Stimulated activated CD8-positive, alpha-beta memory T cell treated with anti-CD3 and anti-CD28 coated beads, Interleukin-12 subunit alpha, Interleukin-12 subunit beta, amount 100 ng/mL, for 24 hours (primary cell): Measurements from ENCODE around the gene NME4.

Experiments
- DNase-seq: peaks from one replicate; pipeline ENCODE4 v3.0.0-alpha.2; 2020; ENCODE audit errors: extremely low read depth

Gene NME4

DNA sequence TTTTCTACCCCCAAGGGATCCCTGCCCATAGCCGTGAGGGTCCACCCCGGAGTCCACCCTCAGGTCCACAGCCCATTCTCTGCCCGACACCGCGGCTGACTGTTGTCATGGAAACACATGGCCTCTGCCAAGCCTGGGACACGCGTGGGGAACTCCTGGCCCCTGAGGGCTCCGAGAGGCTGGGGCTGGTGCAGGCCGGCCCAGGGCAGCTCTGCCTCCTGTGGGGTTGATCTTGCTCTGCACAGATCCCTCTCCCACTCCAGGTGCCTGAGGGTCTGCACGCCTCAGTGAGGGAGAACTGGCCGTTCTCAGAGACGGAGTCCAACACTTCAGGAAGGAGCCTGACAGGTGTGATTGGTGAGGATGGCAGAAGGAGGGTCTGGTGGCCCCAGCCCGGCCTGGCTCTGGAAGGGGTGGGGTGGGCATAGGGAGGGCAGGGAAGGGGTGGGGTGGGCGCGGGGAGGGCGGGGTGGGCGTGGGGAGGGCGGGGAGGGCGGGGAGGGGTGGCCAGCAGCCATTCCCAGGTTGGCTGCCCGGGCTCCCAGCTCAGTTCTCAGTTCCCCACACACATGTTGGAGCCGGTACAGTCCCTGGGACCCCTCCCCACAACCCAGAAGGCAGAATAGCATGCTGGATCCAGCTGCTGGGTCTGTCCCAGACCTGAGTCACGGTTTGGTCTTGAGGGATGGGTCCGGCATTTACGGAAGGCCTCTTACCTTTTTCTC is 33.1 kb upstream of the NME4 start:
- no peak for DNase-seq

DNA sequence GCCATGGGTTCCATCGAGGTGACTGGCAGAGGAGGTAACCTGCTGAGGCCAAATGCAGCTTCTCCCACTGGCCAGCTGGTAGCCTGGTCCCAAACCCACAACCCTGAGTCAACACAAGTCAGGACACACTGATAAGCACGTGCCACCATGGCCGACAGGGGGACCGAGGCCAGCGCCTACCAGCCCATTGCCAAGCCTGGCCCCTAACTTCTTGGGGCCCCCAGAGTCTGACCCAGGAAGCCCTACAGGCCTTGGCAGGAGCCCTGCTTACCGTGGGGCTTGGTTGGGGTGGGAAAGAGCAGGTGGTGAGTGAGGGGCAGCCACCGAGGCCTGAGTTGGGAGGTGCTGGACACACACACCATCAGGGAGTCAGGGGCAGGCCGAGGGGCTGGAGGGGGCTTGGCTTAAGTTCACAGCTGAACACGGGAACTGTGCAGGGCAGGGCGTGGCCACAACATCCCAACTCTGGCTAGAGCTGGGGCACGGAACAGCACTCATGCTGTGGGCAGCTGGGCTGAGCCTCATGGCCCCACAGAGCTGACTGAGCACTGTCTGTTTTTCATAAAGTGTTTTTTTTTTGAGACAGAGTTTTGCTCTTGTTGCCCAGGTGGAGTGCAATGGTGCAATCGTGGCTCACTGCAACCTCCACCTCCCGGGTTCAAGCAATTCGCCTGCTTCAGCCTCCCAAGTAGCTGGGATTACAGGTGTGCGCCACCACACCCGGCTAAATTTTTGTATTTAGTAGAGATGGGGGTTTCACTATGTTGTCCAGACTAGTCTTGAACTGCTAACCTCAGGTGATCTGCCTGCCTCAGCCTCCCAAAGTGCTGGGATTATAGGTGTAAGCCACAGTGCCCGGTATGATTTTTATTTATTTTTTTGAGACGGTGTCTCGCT is 32.2 kb upstream of the NME4 start:
- DNase-seq: no peak

DNA sequence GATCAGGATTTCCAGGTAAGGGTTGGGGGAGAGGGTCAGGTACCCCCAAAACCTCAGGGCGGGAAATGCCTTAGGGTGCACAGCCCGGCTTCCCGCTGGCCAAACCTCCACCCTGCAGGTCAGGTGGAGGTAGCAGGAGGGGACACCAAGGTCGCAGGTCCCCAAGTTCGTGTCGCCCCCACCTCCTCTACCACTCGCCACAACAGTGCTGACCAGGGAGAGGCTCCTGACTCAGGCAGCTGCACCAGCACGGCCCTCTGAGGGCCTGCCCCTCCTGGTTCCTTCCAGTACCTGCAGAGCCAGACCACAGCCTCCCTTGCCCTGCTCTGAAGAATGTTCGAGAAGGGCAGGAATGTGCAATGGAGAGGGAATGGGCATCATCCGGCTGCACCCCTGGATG is 30.5 kb upstream of the NME4 start:
- no peak for DNase-seq

DNA sequence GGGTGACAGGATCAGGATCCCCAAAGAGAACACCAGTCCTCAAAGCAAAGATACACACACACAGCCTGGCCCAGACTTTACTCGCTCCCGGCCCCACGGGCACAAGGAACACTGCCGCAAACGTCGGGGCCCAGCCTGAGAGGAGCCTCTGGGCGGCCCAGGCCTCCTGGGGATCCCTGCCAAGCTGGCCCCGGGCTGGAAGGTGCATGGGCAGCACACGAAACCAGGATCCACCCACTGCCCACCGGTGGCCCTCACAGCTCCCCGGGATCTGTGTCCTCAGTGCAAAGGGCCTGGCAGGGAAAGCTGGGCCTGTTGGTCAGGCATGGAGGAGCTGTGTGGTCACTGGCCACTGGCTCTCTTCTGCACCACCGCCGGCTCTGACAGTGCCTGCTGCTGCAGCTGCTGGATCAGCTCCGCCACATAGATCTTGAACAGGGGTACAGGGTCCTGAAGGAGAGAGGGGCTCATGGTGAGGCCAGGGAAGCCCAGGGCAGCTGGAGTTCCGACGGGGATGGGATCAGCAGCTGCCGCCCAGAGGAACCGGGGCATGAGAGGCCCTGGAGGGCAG is 29.6 kb upstream of the NME4 start:
- DNase-seq: no peak

DNA sequence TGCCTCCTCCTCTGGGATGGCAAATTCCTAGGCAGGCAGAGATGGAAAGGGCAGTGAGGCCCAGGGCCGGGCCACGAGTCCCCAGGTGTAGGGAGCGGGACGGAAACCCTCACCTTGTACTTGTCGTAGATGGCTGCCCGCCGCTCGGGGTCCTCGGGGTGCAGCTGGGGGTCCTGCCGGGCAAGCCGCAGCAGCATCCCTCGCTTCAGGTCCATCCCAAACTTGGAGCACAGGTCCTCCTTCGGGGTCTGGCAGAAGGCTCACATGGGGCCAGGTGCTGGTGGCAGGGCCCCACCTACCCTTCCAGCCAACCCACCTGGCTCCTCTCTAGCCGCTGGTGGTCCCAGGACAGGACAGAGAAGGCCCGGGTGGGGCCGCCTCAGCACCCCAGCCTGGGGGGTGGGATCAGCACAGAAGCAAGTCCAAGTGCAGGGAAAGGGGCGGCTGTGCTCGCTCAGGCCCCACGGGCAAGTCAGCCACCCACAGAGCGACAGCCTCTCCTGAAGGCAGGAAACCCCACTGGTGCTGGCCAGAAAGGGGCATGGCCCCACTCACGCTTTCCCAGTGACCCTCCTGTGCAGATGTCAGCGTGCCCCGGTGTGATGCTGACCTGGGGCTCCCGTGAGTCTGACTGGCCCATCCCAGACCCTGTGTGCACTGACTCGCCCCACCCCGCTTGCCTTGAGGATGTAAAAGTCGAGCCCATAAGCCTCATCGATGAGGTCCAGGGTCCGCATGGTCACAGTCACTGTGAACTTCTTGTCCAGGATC is 28.4 kb upstream of the NME4 start:
- DNase-seq: no peak

DNA sequence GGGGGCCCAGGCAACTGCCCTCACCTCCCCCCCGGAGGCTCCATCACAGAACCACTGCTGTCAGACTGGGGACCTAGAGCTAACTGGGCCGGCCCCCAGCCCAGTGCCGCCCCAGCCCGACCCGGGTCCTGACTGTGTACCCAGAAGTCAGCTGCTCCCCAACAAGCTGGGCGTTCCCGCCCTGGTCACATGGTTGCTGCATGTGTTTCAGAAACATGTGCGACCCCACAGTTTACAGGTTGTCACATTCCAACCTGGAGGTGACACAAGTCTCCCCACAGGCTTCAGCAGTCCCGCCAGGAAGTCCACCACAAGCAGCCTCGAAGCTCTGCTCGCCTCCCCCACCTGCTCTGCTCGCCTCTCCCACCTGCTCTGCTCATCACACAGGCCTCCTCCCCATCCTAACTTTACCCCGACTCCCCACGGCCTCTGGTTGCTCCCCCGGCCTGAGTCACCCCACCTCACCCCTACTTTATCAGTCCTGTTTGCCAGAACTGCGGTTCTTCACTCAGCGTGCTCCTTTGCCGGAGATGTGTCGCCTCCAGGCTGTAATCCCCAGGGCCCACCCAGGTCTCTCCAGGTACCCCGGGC is 27.6 kb upstream of the NME4 start:
- DNase-seq: no peak

DNA sequence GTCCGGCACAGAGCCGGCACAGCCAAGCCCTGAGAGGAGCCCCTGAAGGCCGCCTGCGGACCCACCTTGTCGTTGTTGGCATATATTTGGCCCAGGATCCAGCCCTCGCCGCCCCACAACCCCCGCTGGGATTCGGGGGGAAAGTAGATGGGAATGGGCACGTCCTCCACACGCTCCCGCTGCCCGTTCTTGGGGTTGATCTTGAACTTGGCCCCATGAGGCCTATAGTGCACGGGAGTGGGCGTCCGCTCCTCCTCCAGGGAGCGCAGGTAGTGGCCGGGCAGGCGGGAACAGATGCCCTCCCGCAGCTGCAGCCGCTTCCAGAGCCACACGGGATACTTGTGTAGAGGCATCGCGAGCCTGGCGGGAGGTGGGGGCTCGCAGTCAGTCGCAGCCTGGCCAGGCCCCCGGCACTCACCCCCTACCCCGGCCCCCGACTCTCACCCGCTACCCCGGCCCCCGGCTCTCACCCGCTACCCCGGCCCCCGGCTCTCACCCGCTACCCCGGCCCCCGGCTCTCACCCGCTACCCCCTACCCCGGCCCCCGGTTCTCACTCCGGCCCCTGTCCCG is 27.0 kb upstream of the NME4 start:
- DNase-seq: no peak

DNA sequence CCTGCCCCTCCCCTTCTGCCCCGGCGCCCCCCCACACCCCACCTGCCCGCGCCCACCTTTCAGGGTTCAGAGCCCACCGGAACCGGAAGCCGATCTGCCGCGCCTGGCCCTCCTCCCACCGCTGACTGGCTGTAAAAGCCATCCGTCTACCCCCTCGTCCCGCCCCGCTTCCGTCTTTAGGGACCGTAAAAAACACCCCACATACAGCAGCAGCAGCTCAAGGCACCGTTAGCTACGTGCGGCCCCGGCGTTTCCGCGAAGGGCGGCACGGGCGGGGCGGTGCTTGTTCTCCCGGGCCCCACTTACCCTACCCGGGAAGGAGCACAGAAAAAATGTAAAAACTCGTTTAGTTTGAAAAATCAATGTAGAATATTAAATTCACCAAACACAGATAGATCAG is 26.6 kb upstream of the NME4 start, which contains the start of gene MRPL28:
TSS of gene MRPL28 (minus strand) at position 96 of the 400 bp plus-strand sequence. CDS start 320 bp downstream, outside the sequence.
- peak; percentile 81 for DNase-seq

DNA sequence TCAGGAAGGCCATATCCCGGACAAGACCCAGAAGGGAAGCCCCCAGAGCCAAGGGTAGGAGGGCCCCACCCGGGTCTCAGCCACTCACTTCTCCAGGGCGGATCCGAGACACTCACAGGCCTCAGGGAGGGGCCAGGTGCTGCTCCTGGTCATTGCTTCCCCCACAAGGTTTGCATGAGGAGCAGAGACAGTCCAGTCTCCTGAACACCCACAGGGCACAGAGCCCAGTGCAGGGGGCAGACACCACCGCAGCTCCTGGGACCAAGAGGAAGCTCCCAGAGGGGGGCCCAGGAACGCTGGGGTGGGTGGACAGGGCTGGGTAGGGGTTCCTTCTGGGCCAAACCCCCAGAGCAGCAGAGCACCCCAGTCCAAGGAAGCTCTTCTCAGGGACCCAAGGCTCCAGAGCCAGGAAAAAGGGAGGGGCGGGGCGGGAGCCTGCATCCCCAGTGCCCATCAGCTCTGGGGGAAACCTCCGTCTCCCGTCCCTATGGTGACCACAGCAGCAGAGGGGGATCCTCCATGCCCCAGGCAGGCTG is 26.0 kb upstream of the NME4 start:
- DNase-seq: no peak

DNA sequence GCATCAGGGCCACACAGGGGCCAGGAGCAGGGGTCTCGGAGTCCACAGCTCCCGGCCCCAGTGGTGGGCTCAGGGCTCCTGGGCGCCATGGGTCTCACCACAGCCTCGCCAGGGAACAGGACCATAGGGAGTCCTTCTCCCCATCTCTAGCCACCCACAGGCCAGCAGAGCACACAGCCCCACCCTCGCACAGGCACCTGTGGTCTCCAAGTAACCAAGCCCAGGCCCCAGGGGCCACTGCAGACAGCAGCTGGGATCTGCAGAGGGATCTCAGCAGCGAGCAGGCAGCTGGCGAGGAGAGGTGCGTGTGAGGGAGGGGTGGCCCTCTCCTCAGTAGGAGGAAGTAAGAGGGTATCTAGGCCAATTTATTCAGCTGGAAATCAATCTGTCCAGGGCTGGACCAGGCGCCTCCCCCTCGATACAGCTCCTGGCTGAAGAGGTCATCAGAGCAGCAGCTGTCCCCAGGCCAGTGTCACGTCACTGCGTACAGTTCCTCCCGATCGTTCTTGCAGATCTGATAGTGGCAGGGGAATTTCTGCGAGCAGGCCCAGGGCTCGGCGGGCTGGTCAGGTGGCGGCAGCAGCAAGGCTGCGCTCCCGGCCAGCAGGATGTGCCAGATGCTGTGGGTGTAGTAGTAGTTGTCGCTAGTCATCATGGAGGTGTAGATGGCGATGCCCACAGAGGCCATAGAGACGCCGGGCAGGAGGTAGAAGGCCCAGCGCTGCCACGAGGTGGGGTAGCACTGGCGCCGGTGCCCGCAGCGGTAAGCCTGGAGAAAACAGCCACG is 25.3 kb upstream of the NME4 start:
- DNase-seq: no peak

DNA sequence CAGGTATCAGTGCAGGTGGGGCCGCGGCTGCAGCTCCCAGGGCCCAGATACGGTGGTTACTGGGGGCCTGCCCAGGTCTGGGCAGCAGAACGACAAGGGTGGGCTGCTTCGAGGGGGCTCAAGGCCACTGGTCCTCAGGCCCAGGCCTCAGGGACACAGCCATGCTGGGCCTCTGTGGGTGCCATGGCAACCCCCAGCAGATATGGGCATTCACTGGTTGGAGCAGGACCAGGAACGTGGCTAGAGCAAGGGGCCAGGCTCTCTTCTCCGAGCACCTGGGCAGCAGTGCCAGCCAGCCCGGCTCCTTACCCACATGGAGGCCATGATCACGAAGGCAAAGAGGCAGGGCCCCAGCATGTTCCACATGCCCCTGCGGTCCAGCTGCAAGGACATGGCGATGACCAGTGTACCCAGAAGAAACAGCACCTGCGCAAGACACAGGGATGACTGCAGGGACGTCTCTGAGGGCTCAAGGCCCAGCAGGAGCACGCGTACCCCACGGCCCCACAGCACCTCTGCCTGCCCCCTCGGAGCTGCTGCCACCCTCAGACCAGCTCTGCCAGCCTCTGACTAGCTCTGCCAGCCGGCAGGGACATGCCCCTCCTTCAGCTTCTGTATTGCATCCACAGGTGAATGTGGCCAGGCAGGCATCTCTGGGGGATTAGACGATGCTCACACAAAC is 24.6 kb upstream of the NME4 start:
- DNase-seq: no peak

DNA sequence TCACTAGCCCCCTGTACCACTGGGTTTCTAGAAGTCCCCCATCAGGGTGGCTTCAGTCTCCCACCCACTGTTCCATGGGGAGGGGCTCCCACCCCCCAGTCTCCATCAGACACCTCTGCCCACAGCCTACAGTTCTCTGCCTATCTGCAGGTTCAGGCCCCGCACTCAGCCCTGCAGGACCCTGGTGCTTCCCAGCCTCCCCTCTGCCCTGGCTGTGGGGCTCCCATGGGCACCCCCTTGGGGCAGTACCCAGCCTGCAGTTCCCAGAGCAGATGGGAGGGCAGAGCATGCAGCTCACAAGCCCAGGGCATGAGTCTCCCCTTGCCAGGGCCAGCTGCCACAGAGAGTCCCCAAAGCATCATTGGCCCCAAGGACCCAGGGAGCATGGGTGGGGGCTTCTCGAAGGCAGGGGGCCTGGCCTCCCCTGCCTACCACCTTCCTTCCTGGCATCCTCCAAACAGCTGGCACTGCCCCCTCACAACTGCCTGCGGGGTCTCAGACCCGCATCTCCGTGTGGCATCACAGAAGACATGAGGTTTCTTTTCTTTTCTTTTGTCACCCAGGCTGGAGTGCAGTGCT is 23.9 kb upstream of the NME4 start:
- no peak for DNase-seq

DNA sequence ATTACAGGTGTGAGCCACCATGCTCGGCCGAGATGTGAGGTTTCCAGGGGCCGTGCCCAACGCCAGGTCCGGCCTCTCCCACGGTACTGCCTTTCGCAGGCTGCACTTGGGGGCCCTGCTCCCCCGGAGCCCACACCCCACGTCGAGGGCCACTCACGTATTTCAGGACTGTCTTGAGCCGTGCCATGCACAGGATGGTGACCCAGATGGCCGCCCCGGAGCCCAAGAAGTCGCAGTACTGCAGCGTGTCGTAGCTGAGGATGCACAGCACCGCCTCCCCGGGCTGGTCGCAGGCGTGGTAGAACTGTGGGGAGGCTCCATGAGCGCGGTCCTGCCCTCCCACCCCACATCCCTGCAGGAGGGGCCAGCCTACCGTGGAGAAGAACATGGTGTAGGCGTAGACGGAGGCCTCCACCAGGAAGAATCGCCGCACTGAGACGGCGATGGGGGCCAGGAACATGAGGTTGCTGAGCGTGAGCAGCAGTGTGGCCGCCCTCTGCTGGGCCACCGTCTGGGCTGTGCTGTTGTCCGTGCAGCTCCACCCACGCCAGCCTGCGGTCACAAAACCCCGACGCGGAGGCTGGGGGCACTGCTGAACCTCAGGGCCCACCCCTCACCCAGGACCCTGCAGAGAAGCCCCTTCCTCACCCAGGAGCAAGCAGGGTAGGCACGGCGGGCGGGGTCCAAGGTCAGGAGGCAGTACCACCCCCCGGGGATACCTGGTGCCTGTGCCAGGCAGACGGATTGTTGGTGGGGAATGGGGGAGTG is 23.0 kb upstream of the NME4 start:
- DNase-seq: no peak

DNA sequence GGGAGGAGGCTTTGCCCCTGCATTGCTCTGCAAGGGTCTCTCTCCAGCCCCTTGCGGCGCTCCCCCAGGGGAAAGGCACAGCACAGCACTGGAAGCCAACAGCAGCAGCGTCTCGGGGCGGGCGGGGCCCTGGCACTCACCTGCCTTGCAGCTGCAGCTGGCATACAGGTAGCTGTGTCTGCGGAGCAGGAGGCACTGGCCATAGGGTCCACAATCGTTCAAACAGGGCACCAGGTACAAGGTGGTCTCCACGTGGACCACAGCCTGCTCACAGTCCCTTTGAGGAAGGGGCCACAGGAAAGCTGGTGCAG is 22.4 kb upstream of the NME4 start:
- DNase-seq: no peak

DNA sequence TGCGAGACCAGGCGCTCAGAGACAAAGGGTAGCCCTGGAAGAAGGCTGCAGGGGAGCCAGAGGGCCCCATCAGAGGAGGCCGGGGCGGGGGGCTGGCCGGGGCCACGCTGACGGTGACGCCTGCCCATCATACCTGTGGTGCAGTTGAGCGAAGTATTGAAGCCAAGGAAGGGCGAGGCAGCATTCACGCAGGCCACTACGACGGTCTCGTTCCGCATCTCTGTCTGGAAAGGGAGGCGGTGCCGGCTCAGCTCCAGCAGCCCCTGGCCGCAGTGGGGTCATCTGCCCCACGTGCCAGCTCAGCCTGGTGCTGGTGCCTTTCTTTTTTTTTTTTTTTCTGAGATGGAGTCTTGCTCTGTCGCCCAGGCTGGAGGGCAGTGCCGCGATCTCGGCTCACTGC is 21.8 kb upstream of the NME4 start:
- no peak for DNase-seq

DNA sequence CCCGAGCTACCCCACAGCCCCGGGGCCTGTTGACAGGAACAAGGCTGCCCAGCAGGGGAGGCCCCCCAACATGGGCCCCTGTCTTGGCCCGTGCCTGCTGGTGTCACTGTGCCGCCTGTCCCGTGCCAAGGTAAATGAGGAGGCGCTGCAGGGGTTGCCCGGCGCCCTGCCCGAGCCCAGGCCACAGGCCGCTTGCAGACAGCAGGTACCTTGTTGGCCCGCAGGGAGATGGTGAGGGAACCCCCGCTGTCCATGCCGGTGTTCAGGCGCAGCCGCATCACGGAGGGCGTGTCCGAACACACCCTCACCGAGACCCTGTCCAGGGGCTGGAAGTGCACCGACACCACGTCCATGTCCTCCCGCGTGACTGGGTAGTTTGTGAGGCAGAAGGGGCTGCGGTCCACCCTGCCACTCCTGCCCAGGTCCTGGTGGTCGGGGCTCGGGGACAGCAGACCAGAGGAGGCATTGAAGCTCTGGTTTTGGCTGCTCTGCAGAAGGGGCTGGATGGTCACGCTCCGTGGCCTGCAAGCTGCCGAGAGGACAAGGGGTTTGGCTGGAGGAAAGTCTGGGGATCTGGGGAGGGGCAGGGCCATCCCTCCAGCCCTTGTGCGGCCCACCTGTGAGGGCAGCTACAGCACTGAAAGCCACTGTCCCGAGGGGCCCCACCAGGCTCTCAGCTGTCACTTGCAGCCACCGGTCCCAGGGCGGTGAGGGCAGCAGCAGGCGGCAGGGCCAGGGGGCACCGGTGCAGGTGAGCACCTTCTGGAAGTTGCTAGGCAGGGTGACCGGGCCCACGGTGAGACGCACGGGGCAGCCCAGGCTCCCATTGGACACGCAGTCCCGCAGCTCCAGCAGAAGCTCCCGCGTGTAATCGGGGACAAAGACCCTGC is 20.8 kb upstream of the NME4 start:
- DNase-seq: no peak

DNA sequence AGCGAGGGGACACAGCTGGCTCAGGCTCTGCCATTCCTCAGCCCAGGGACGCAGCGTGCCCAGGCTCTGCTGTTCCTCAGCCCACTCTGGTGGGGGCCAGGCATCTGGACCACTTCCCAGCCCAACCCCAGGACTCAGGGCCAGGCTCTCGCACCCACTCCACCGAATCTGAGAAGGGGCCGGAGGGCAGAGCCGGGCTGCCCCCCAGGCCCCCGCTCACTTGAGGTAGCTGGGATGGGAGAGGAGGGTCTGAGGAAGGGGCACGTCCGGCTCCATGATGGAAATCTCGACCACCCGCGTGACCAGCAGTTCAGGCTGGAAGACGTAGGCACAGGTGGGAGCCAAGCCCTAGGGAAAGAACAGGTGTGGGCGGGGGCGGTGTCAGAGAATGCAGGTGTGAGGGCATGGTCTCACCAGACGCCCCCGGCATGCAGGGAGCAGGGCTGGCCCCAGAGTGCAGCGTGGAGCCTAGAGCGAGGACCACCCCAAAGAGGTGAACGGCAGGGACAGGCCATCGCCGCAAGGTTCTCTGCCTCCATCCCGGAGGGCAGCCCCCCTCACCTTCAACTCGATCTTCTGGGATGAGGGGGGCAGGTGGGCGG is 20.1 kb upstream of the NME4 start:
- DNase-seq: no peak
